ENCODE data around the gene GHR. TPM values are rescaled to one million over a fixed set of nuclear protein-coding genes. Genes with fewer than 3 reads are reported as not detected.

GHR gene
- total RNA-seq, 1 experiment from 2014 or later = 2.2 TPM

GRCh38 chr5:42750507-42750906 lies 327.3 kb downstream of the GHR start:
- H3K27me3 ChIP-seq (ENCODE audit: low read length) = no peaks in the 10 kb centered on the region
- ChIA-PET CTCF (no interaction called here), POLR2A (ENCODE audit: unreplicated experiment) (no interaction called here)
- no peak for TF ChIP-seq EZH2 (IDR thresholded peaks at IDR 0.05; ENCODE audit: low read length, unreplicated experiment)
- TF ChIP-seq CTCF (conservative IDR thresholded peaks at IDR 0.05; ENCODE audit: low read depth, low read length) = no peak
- no peak for TF ChIP-seq EZH2phosphoT487 (IDR thresholded peaks at IDR 0.05; ENCODE audit: borderline replicate concordance, low read length)
- no peaks in the 10 kb centered on the region for H3K9me2 ChIP-seq (replicated peaks; ENCODE audit: low read length)
- no peaks in the 10 kb centered on the region for H3F3A ChIP-seq (ENCODE audit: low read length, unreplicated experiment)
- DNase-seq (no peak), ATAC-seq (no peak)
- no peaks in the 10 kb centered on the region for H4K20me1 ChIP-seq (ENCODE audit: low read length)
- H3K9me3 ChIP-seq (ENCODE audit: low read length) = no peaks in the 10 kb centered on the region
- peaks cover 7% of the 10 kb centered on the region for H3K4me1 ChIP-seq (ENCODE audit: insufficient read depth, low read length)
- no peak overlapping the region for H3K27ac ChIP-seq (ENCODE audit: low read length)
- H3K4me2 ChIP-seq (ENCODE audit: low read length) = no peak overlapping the region
- no peaks in the 10 kb centered on the region for H3K36me3 ChIP-seq (ENCODE audit: low read depth, low read length)
- no peaks in the 10 kb centered on the region for H3K79me2 ChIP-seq (ENCODE audit: low read length)
- no TSS peak for BruUV-seq (replicated peaks)
- no peak overlapping the region for H2AFZ ChIP-seq (ENCODE audit: low read length)
- intact Hi-C loops (cut with micrococcal nuclease) = no loop called here
- H3K9ac ChIP-seq (ENCODE audit: low read length) = no peak overlapping the region
- no peak overlapping the region for H3K4me3 ChIP-seq (ENCODE audit: low read length)

- H3K9me3 ChIP-seq (ENCODE audit: low read length) = no peaks in the 10 kb centered on the region
- no peaks in the 10 kb centered on the region for H4K20me1 ChIP-seq (ENCODE audit: low read length)
- DNase-seq (peak; percentile 26), ATAC-seq (no peak)
- no peaks in the 10 kb centered on the region for H3K79me2 ChIP-seq (ENCODE audit: low read length)
- no TSS peak for BruUV-seq (replicated peaks)
- no peaks in the 10 kb centered on the region for H3K36me3 ChIP-seq (ENCODE audit: low read depth, low read length)
- TF ChIP-seq EZH2 (IDR thresholded peaks at IDR 0.05; ENCODE audit: low read length, unreplicated experiment) = no peak
- no peak for TF ChIP-seq CTCF (conservative IDR thresholded peaks at IDR 0.05; ENCODE audit: low read depth, low read length)
- TF ChIP-seq EZH2phosphoT487 (IDR thresholded peaks at IDR 0.05; ENCODE audit: borderline replicate concordance, low read length) = no peak
- H2AFZ ChIP-seq (ENCODE audit: low read length) = no peak overlapping the region
- H3K9me2 ChIP-seq (replicated peaks; ENCODE audit: low read length) = no peaks in the 10 kb centered on the region
- no peak overlapping the region for H3K4me3 ChIP-seq (ENCODE audit: low read length)
- H3K4me2 ChIP-seq (ENCODE audit: low read length) = no peak overlapping the region
- H3K27ac ChIP-seq (ENCODE audit: low read length) = no peak overlapping the region
- intact Hi-C loops (cut with micrococcal nuclease) = no loop called here
- no peaks in the 10 kb centered on the region for H3F3A ChIP-seq (ENCODE audit: low read length, unreplicated experiment)
- H3K27me3 ChIP-seq (ENCODE audit: low read length) = no peaks in the 10 kb centered on the region
- H3K9ac ChIP-seq (ENCODE audit: low read length) = no peak overlapping the region
- H3K4me1 ChIP-seq (ENCODE audit: insufficient read depth, low read length) = peaks cover 7% of the 10 kb centered on the region
- CTCF ChIA-PET = no interaction called here
- POLR2A ChIA-PET (ENCODE audit: unreplicated experiment) = no interaction called here
Measured at GRCh38 chr5:42751044-42751443, 327.8 kb downstream of the GHR start.

- Histone ChIP-seq H3K79me2 (ENCODE audit: low read length) (no peaks in the 10 kb centered on the region), H3K27ac (ENCODE audit: low read length) (peak overlapping the region; percentile 53), H3K9me2 (replicated peaks; ENCODE audit: low read length) (no peaks in the 10 kb centered on the region), H4K20me1 (ENCODE audit: low read length) (no peaks in the 10 kb centered on the region), H2AFZ (ENCODE audit: low read length) (no peak overlapping the region), H3K4me2 (ENCODE audit: low read length) (no peak overlapping the region), H3F3A (ENCODE audit: low read length, unreplicated experiment) (no peaks in the 10 kb centered on the region), H3K4me1 (ENCODE audit: insufficient read depth, low read length) (peaks cover 7% of the 10 kb centered on the region), H3K9ac (ENCODE audit: low read length) (no peak overlapping the region), H3K9me3 (ENCODE audit: low read length) (no peaks in the 10 kb centered on the region), H3K4me3 (ENCODE audit: low read length) (no peak overlapping the region), H3K27me3 (ENCODE audit: low read length) (no peaks in the 10 kb centered on the region), H3K36me3 (ENCODE audit: low read depth, low read length) (no peaks in the 10 kb centered on the region)
- ChIA-PET POLR2A (ENCODE audit: unreplicated experiment) (interaction anchor here (0.5 kb wide), 1 partner anchor 185 kb away, joined by 6 read pairs; no protein-coding TSS in a partner anchor), CTCF (no interaction called here)
- DNase-seq = peak; percentile 70
- ATAC-seq = peak; percentile 77
- intact Hi-C loops (cut with micrococcal nuclease) = no loop called here
- TF ChIP-seq EZH2phosphoT487 (IDR thresholded peaks at IDR 0.05; ENCODE audit: borderline replicate concordance, low read length) (no peak), CTCF (conservative IDR thresholded peaks at IDR 0.05; ENCODE audit: low read depth, low read length) (no peak), EZH2 (IDR thresholded peaks at IDR 0.05; ENCODE audit: low read length, unreplicated experiment) (no peak)
- no TSS peak for BruUV-seq (replicated peaks)
Measured at GRCh38 chr5:42753099-42753498, 329.9 kb downstream of the GHR start.

Measured in PC-3 (cell line).